HG03378 (cell line): Measurements from ENCODE around the gene CEACAM18.
"Not testable (repeated sequence)": the region's sequence is repeated elsewhere in the genome, so short reads cannot be mapped to it uniquely, and the experiment has no call there.

ENCODE experiments used
- ATAC-seq: cut with Tn5 transposase; IDR thresholded peaks from one replicate; pipeline ENCODE4 v1.9.1; 2021; ENCODE audit warnings: mild to moderate bottlenecking, moderate library complexity; ENCODE audit not compliant: unreplicated experiment

The CEACAM18 gene

GRCh38 chr19:51478381-51479234, at the start of gene CEACAM18:
TSS of gene CEACAM18 (plus strand) at chr19:51478539.
- no peak for ATAC-seq

GRCh38 chr19:51430221-51430620, 48.1 kb upstream of the CEACAM18 start:
- no peak for ATAC-seq

GRCh38 chr19:51431124-51431523, 47.2 kb upstream of the CEACAM18 start:
- no peak for ATAC-seq

- no peak for ATAC-seq
Measured at GRCh38 chr19:51433043-51433442, 45.3 kb upstream of the CEACAM18 start.

- ATAC-seq: no peak
Measured at GRCh38 chr19:51434456-51434855, 43.9 kb upstream of the CEACAM18 start.

GRCh38 chr19:51439021-51439465, 39.3 kb upstream of the CEACAM18 start:
- no peak for ATAC-seq

- ATAC-seq: no peak
Measured at GRCh38 chr19:51440052-51440451, 38.3 kb upstream of the CEACAM18 start.

GRCh38 chr19:51440846-51441409, 37.4 kb upstream of the CEACAM18 start:
- ATAC-seq: no peak

GRCh38 chr19:51441410-51442390, 36.6 kb upstream of the CEACAM18 start:
- ATAC-seq: peak; percentile 91

GRCh38 chr19:51447510-51447909, 30.8 kb upstream of the CEACAM18 start:
- not testable (repeated sequence) for ATAC-seq

GRCh38 chr19:51448011-51448410, 30.3 kb upstream of the CEACAM18 start:
- no peak for ATAC-seq

- ATAC-seq: no peak
Measured at GRCh38 chr19:51448411-51449016, 29.8 kb upstream of the CEACAM18 start.

GRCh38 chr19:51450730-51451307, 27.5 kb upstream of the CEACAM18 start:
- no peak for ATAC-seq

GRCh38 chr19:51456541-51457290, 21.6 kb upstream of the CEACAM18 start:
- no peak for ATAC-seq

- no peak for ATAC-seq
Measured at GRCh38 chr19:51457351-51458013, 20.9 kb upstream of the CEACAM18 start.

- no peak for ATAC-seq
Measured at GRCh38 chr19:51458051-51458645, 20.2 kb upstream of the CEACAM18 start, which contains the start of gene SIGLEC8. TSS of gene SIGLEC8 (minus strand) at chr19:51458454. CDS start at chr19:51458387, 67 bp downstream.

- no peak for ATAC-seq
Measured at GRCh38 chr19:51458899-51459505, 19.3 kb upstream of the CEACAM18 start.
